OCI-LY3 (cell line): Measurements from ENCODE around the gene CCNI.
"Not testable (repeated sequence)": the region's sequence is repeated elsewhere in the genome, so short reads cannot be mapped to it uniquely, and the experiment has no call there.

Experiments used
- H2AFZ ChIP-seq: fragments of 200-600, 300-600 bp; shearing (Covaris generic); 2 replicates; pipeline ENCODE4 v1.6.0; 2014; ENCODE audit warnings: antibody characterized with exemption, low read depth, low read length
- H3K27ac ChIP-seq: fragments of 200-600, 300-600 bp; sonication (generic); 2 replicates; pipeline ENCODE4 v1.5.1; 2014; ENCODE audit warnings: mild to moderate bottlenecking, low read length, moderate library complexity, mixed read lengths
- H3K27me3 ChIP-seq: fragments of 200-600, 300-600 bp; sonication (generic); 2 replicates; pipeline ENCODE4 v1.6.1; 2014; ENCODE audit warnings: low read depth, low read length, mixed read lengths
- H3K36me3 ChIP-seq: fragments of 200-600, 300-600 bp; sonication (generic); replicated peaks from 2 replicates; pipeline ENCODE3; 2014; ENCODE audit warnings: low read depth, low read length, mixed read lengths
- H3K4me1 ChIP-seq: fragments of 300-600, 200-600 bp; sonication (generic); 2 replicates; pipeline ENCODE4 v1.6.1; 2014; ENCODE audit warnings: low read length, mixed read lengths
- H3K4me2 ChIP-seq: fragments of 200-600, 300-600 bp; sonication (generic); 2 replicates; pipeline ENCODE4 v1.6.1; 2014; ENCODE audit warnings: low read length, mixed read lengths
- H3K4me3 ChIP-seq: fragments of 300-600, 200-600 bp; sonication (generic); 2 replicates; pipeline ENCODE4 v1.5.1; 2014; ENCODE audit warnings: antibody characterized with exemption, mild to moderate bottlenecking, low read length, moderate library complexity
- H3K79me2 ChIP-seq: fragments of 300-600, 200-600 bp; shearing (Covaris generic); 2 replicates; pipeline ENCODE4 v1.6.1; 2014; ENCODE audit warnings: mild to moderate bottlenecking, low read length, mixed read lengths
- H3K9ac ChIP-seq: fragments of 300-600, 200-600 bp; shearing (Covaris generic); 2 replicates; pipeline ENCODE4 v1.6.0; 2014; ENCODE audit warnings: mild to moderate bottlenecking, low read length, moderate library complexity
- H3K9me3 ChIP-seq: fragments of 200-600, 300-600 bp; shearing (Covaris generic); 2 replicates; pipeline ENCODE4 v1.6.1; 2014; ENCODE audit warnings: low read length, mixed read lengths; ENCODE audit not compliant: insufficient read depth
- H4K20me1 ChIP-seq: fragments of 200-600, 300-600 bp; sonication (generic); 2 replicates; pipeline ENCODE4 v1.6.1; 2016; ENCODE audit warnings: low read length, mixed read lengths; ENCODE audit not compliant: insufficient read depth
- EZH2phosphoT487 ChIP-seq: fragments of 200-600 bp; shearing (Covaris generic); IDR thresholded peaks from 2 replicates; pipeline ENCODE4 v1.6.1; 2018; ENCODE audit warnings: antibody characterized with exemption, mixed run types, low read depth
- TF ChIP-seq, protein P1 (sequence below): fragments of 200-600, 300-600 bp; sonication (generic); IDR thresholded peaks from 2 replicates; pipeline ENCODE4 v1.5.1; 2014; ENCODE audit warnings: antibody characterized with exemption, low read length, low read depth

Gene CCNI

DNA sequence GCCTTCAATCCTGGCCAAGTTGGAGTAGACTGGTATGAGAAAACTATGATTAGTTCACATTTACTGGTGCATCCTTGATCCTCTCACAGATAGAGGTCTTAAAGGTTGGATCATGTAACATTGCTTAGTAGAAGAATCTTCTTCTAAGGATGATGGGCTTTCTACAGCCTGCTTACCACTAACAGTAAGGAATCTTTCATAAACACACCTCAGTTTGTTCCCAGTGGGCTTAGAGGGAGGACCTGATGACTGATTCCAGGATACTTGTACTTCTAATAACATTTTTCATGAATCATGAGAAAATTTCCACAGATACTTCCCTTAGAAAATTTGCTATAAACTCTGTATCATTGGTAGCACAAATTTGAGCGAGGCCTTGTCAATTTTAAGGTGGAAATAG lies 40.6 kb downstream of the CCNI start:
- H4K20me1 ChIP-seq: no peaks in the 10 kb centered on the region
- H3K4me1 ChIP-seq: no peaks in the 10 kb centered on the region
- no peak for TF ChIP-seq EZH2phosphoT487
- TF ChIP-seq, protein P1, sequence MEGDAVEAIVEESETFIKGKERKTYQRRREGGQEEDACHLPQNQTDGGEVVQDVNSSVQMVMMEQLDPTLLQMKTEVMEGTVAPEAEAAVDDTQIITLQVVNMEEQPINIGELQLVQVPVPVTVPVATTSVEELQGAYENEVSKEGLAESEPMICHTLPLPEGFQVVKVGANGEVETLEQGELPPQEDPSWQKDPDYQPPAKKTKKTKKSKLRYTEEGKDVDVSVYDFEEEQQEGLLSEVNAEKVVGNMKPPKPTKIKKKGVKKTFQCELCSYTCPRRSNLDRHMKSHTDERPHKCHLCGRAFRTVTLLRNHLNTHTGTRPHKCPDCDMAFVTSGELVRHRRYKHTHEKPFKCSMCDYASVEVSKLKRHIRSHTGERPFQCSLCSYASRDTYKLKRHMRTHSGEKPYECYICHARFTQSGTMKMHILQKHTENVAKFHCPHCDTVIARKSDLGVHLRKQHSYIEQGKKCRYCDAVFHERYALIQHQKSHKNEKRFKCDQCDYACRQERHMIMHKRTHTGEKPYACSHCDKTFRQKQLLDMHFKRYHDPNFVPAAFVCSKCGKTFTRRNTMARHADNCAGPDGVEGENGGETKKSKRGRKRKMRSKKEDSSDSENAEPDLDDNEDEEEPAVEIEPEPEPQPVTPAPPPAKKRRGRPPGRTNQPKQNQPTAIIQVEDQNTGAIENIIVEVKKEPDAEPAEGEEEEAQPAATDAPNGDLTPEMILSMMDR: no peak
- no peaks in the 10 kb centered on the region for H3K9me3 ChIP-seq
- H2AFZ ChIP-seq: no peak overlapping the region
- H3K9ac ChIP-seq: no peak overlapping the region
- no peaks in the 10 kb centered on the region for H3K79me2 ChIP-seq
- no peak overlapping the region for H3K4me2 ChIP-seq
- peaks cover 45% of the 10 kb centered on the region for H3K36me3 ChIP-seq
- no peak overlapping the region for H3K4me3 ChIP-seq
- H3K27me3 ChIP-seq: no peaks in the 10 kb centered on the region
- H3K27ac ChIP-seq: no peak overlapping the region

DNA sequence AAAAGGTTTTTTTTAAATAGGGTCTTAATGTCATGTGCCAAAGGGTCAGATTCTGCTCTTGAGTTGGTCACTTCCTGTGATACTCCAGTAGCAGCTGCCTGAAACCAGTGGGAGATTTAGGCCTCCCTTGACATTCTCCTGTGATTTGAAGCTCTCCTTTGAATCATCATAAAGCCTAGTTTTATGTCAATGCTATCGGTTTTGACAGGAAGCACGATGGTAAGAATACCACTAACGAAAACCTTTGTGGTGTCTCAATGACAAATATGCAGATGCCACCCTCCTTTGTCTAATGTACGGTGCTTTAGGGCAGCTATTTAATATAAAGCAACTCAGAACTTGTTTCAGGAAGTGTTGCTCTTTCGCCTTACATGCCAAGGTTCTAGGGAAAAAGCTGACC lies 44.2 kb downstream of the CCNI start:
- Histone ChIP-seq H3K27me3 (no peaks in the 10 kb centered on the region), H4K20me1 (no peaks in the 10 kb centered on the region), H3K9me3 (no peaks in the 10 kb centered on the region), H3K27ac (no peak overlapping the region), H3K9ac (no peak overlapping the region), H3K36me3 (peaks cover 45% of the 10 kb centered on the region), H3K4me1 (no peaks in the 10 kb centered on the region), H3K4me2 (no peak overlapping the region), H3K79me2 (no peaks in the 10 kb centered on the region), H3K4me3 (no peak overlapping the region), H2AFZ (no peak overlapping the region)
- TF ChIP-seq EZH2phosphoT487: no peak
- TF ChIP-seq, protein P1: no peak

DNA sequence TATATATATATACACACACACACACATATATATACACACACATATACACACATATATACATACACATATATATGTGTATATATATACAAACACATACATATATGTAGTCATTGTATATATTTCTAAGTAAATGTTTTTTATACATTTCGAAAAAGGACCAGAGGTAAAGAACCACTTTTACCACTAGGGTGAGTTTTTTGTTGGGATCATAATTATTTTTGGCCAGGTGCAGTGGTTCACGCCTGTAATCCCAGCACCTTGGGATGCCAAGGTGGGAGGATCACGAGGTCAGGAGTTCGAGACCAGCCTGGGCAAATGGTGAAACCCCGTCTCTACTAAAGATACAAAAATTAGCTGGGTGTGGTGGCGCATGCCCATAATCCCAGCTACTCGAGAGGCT lies 46.0 kb downstream of the CCNI start:
- not testable (repeated sequence) for H3K9ac ChIP-seq, H3K79me2 ChIP-seq, H3K9me3 ChIP-seq, H3K27ac ChIP-seq, H3K27me3 ChIP-seq, H2AFZ ChIP-seq, H3K4me1 ChIP-seq, H3K4me2 ChIP-seq, H3K4me3 ChIP-seq, H4K20me1 ChIP-seq
- H3K36me3 ChIP-seq: peaks cover 53% of the 10 kb centered on the region

DNA sequence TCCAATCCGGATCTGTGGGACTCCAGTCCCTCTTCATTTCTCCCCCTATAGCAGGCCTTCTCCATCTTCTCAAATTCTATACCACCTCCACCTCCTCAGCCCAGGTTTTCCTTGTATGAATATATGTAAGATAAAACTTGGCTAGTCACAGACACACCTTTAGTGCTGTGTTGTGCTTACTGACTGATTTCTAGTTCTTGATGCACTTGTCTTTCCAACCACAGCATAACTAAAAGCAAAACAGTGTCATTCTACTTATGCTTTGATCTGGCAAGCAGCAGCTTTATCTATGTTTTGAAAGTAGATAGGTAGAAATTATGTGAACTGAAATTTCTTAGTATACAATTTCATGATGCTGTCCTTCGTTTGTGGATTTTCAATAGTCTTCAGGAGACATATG lies 47.5 kb downstream of the CCNI start:
- H3K4me3 ChIP-seq: no peak overlapping the region
- H3K4me1 ChIP-seq: peaks cover 6% of the 10 kb centered on the region
- H2AFZ ChIP-seq: no peak overlapping the region
- H3K9me3 ChIP-seq: no peaks in the 10 kb centered on the region
- H3K79me2 ChIP-seq: no peaks in the 10 kb centered on the region
- no peak overlapping the region for H3K27ac ChIP-seq
- no peaks in the 10 kb centered on the region for H3K27me3 ChIP-seq
- no peak overlapping the region for H3K4me2 ChIP-seq
- H4K20me1 ChIP-seq: no peaks in the 10 kb centered on the region
- TF ChIP-seq EZH2phosphoT487: no peak
- TF ChIP-seq, protein P1: no peak
- H3K36me3 ChIP-seq: peaks cover 58% of the 10 kb centered on the region
- no peak overlapping the region for H3K9ac ChIP-seq

DNA sequence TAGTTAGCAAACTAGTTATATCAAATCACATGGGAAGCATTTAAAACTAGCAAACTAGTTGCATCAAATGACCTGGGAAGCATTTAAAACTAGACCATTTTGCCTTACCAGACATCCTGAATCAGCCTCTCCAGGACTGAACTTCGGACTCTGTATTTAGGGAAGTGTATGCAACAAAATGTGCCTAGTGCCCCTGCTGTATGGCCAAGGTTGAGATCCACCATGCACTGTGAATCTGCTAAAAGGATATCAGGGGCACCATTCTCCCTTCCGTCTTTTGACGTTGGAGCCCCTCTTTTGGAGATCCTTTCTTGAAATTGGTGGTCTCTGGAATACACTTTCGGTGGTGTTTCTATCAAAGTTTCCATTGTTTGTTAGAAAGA lies 49.5 kb downstream of the CCNI start:
- no peak for TF ChIP-seq EZH2phosphoT487
- TF ChIP-seq, protein P1: no peak
- Histone ChIP-seq H3K27me3 (no peaks in the 10 kb centered on the region), H3K36me3 (peaks cover 56% of the 10 kb centered on the region), H3K4me2 (no peak overlapping the region), H3K4me1 (peaks cover 6% of the 10 kb centered on the region), H3K9ac (no peak overlapping the region), H3K9me3 (no peaks in the 10 kb centered on the region), H3K79me2 (no peaks in the 10 kb centered on the region), H2AFZ (no peak overlapping the region), H3K27ac (no peak overlapping the region), H4K20me1 (no peaks in the 10 kb centered on the region), H3K4me3 (no peak overlapping the region)
